ENCODE measurements around the gene GNS. TPM values are rescaled to one million over a fixed set of nuclear protein-coding genes. Genes with fewer than 3 reads are reported as not detected.
A peak's percentile ranks its signal among the peaks of the same experiment; 100 is the strongest.

The GNS gene
- total RNA-seq, 2 experiments from 2014 or later = 14.3 to 14.6 TPM

- CTCF ChIA-PET = interaction anchor here (0.7 to 3.1 kb wide), 5 partner anchors 14 to 61 kb away, joined by 3 to 14 read pairs (median 3); no protein-coding TSS in a partner anchor
- Mint-ChIP-seq H3K4me1 (ENCODE audit: low read depth) (peaks cover 83% of the 10 kb centered on the region), H3K36me3 (ENCODE audit: low read depth) (peaks cover 3% of the 10 kb centered on the region), H3K9me3 (no peaks in the 10 kb centered on the region), H3K27ac (peak overlapping the region; percentile 92), H3K27me3 (ENCODE audit: low read depth) (no peaks in the 10 kb centered on the region), H3K4me3 (no peak overlapping the region)
- DNase-seq = no peak
- intact Hi-C loops (cut with micrococcal nuclease) = loop anchor here (5.0 kb wide), 1 partner anchor 1635 kb away; the partner anchor contains the start of gene HELB
Observed at GRCh38 chr12:64667793-64668192, 91.4 kb downstream of the GNS start.

- DNase-seq = no peak
- Mint-ChIP-seq H3K27me3 (ENCODE audit: low read depth) (no peaks in the 10 kb centered on the region), H3K9me3 (no peaks in the 10 kb centered on the region), H3K4me3 (peak overlapping the region; percentile 28), H3K27ac (peak overlapping the region; percentile 92), H3K36me3 (ENCODE audit: low read depth) (peaks cover 2% of the 10 kb centered on the region), H3K4me1 (ENCODE audit: low read depth) (peaks cover 81% of the 10 kb centered on the region)
- CTCF ChIA-PET = interaction anchor here (0.7 to 1.8 kb wide), 3 partner anchors 12 to 32 kb away, joined by 3 to 7 read pairs (median 3); no protein-coding TSS in a partner anchor
- intact Hi-C loops (cut with micrococcal nuclease) = loop anchor here (5.0 kb wide), 1 partner anchor 1636 kb away; the partner anchor contains the start of gene HELB
Observed at GRCh38 chr12:64666054-64666914, 92.9 kb downstream of the GNS start.

GRCh38 chr12:64665514-64665913 is 93.7 kb downstream of the GNS start:
- intact Hi-C loops (cut with micrococcal nuclease) = loop anchor here (2.0 to 5.0 kb wide), 2 partner anchors 13 to 1637 kb away; partner anchors contain the start of gene HELB
- peak; percentile 62 for DNase-seq
- no peaks in the 10 kb centered on the region for H3K9me3 Mint-ChIP-seq
- H3K27me3 Mint-ChIP-seq (ENCODE audit: low read depth) = no peaks in the 10 kb centered on the region
- H3K4me1 Mint-ChIP-seq (ENCODE audit: low read depth) = peaks cover 80% of the 10 kb centered on the region
- peak overlapping the region; percentile 92 for H3K27ac Mint-ChIP-seq
- H3K4me3 Mint-ChIP-seq = peak overlapping the region; percentile 28
- peaks cover 2% of the 10 kb centered on the region for H3K36me3 Mint-ChIP-seq (ENCODE audit: low read depth)
- CTCF ChIA-PET = interaction anchor here (0.7 to 1.8 kb wide), 3 partner anchors 11 to 33 kb away, joined by 3 to 7 read pairs (median 3); no protein-coding TSS in a partner anchor

Other genes starting within 250 kb of the GNS start
- 10 to 100 TPM; 39.4 to 43.8 TPM for gene RASSF3, start 148.9 kb downstream of the GNS start, total RNA-seq
- gene TBC1D30, start 65.2 kb upstream of the GNS start, total RNA-seq = under 1 TPM; 0.17 to 0.19 TPM

All from activated naive CD4-positive, alpha-beta T cell treated with anti-CD3 and anti-CD28 coated beads for 36 hours (primary cell).